WTC11 (cell line): Measurements from ENCODE around the gene NDUFB10. TPM values are rescaled to one million over a fixed set of nuclear protein-coding genes. Genes with fewer than 3 reads are reported as not detected.

Experiments used
- ATAC-seq: fragments of 200-7000 bp; cut with Tn5 transposase; 2 replicates; pipeline ENCODE4 v1.10.0; 2021; ENCODE audit warnings: mild to moderate bottlenecking, moderate library complexity
- CTCF ChIA-PET: fragments of 300-600 bp; sonication (Branson Sonifier 250); formaldehyde crosslinking; loops from one replicate; lab custom pipeline; 2021; ENCODE audit warnings: antibody characterized with exemption; lab: Charles Lee
- POLR2A ChIA-PET: fragments of 350-600 bp; sonication (Branson Sonifier 250); formaldehyde crosslinking; loops from one replicate; lab custom pipeline; 2021; ENCODE audit warnings: antibody characterized with exemption; lab: Charles Lee
- DNase-seq: peaks from one replicate; pipeline ENCODE4 v3.0.0; 2021; ENCODE audit warnings: low spot score
- H3K27ac Mint-ChIP-seq: 2 replicates; pipeline ENCODE4 v1.8.0; 2021; ENCODE audit warnings: mixed read lengths
- H3K27me3 Mint-ChIP-seq: 2 replicates; pipeline ENCODE4 v1.8.0; 2021; ENCODE audit warnings: low read depth, mild to moderate bottlenecking, moderate library complexity, mixed read lengths
- H3K36me3 Mint-ChIP-seq: 2 replicates; pipeline ENCODE4 v1.8.0; 2021; ENCODE audit warnings: mixed read lengths
- H3K4me1 Mint-ChIP-seq: 2 replicates; pipeline ENCODE4 v1.8.0; 2022; ENCODE audit warnings: mixed read lengths
- H3K4me3 Mint-ChIP-seq: 2 replicates; pipeline ENCODE4 v1.8.0; 2021; ENCODE audit warnings: mild to moderate bottlenecking, moderate library complexity, mixed read lengths
- H3K9me3 Mint-ChIP-seq: 2 replicates; pipeline ENCODE4 v1.8.0; 2021; ENCODE audit warnings: mixed read lengths
- CBFB ChIP-seq: sonication (generic); formaldehyde crosslinking; IDR thresholded peaks from 2 replicates; pipeline ENCODE4 v1.8.1; 2022; ENCODE audit warnings: mild to moderate bottlenecking, low read depth, missing genetic modification reagents
- CREB1 ChIP-seq: sonication (generic); formaldehyde crosslinking; IDR thresholded peaks from 2 replicates; pipeline ENCODE4 v1.8.0; 2023; ENCODE audit warnings: mild to moderate bottlenecking, missing genetic modification reagents
- EMX1 ChIP-seq: fragments of 250-450 bp; sonication (Bioruptor Pico); IDR thresholded peaks from 2 replicates; pipeline ENCODE4 v1.8.0; 2021; ENCODE audit warnings: mild to moderate bottlenecking
- FOXP1 ChIP-seq: sonication (generic); formaldehyde crosslinking; IDR thresholded peaks from 2 replicates; pipeline ENCODE4 v1.8.0; 2022; ENCODE audit warnings: missing genetic modification reagents, mild to moderate bottlenecking, moderate library complexity, borderline replicate concordance
- GABPB1 ChIP-seq: sonication (generic); formaldehyde crosslinking; IDR thresholded peaks from 2 replicates; pipeline ENCODE4 v1.8.1; 2023; ENCODE audit warnings: mild to moderate bottlenecking, missing genetic modification reagents
- KAT7 ChIP-seq: sonication (generic); formaldehyde crosslinking; IDR thresholded peaks from 2 replicates; pipeline ENCODE4 v1.8.1; 2023; ENCODE audit warnings: missing genetic modification reagents, mild to moderate bottlenecking, borderline replicate concordance
- SMAD3 ChIP-seq: sonication (generic); formaldehyde crosslinking; IDR thresholded peaks from 2 replicates; pipeline ENCODE4 v1.8.0; 2022; ENCODE audit warnings: missing genetic modification reagents, mild to moderate bottlenecking, borderline replicate concordance
- SMAD4 ChIP-seq: sonication (generic); formaldehyde crosslinking; IDR thresholded peaks from 2 replicates; pipeline ENCODE4 v1.8.0; 2022; ENCODE audit warnings: mild to moderate bottlenecking, missing genetic modification reagents
- SP1 ChIP-seq: sonication (generic); formaldehyde crosslinking; conservative IDR thresholded peaks from 2 replicates; pipeline ENCODE4 v1.8.1; 2022; ENCODE audit warnings: missing genetic modification reagents
- TCF7 ChIP-seq: sonication (generic); formaldehyde crosslinking; IDR thresholded peaks from 2 replicates; pipeline ENCODE4 v1.8.0; 2022; ENCODE audit warnings: mild to moderate bottlenecking, low read depth, missing genetic modification reagents, moderate library complexity
- ZNF263 ChIP-seq: sonication (generic); formaldehyde crosslinking; IDR thresholded peaks from 2 replicates; pipeline ENCODE4 v1.8.1; 2022; ENCODE audit warnings: low read depth, mild to moderate bottlenecking, moderate library complexity, missing genetic modification reagents
- ZNF416 ChIP-seq: fragments of 250-450 bp; sonication (Bioruptor Pico); IDR thresholded peaks from 2 replicates; pipeline ENCODE4 v1.9.0; 2021; ENCODE audit warnings: mild to moderate bottlenecking, inconsistent platforms
- ZNF671 ChIP-seq: fragments of 250-450 bp; sonication (Bioruptor Pico); IDR thresholded peaks from 2 replicates; pipeline ENCODE4 v1.8.0; 2021; ENCODE audit warnings: mild to moderate bottlenecking
- total RNA-seq: library from RNA; stranded (reverse); gene quantifications from 3 replicates; pipeline ENCODE4 v1.2.3, GENCODE V29; 2021
- TF ChIP-seq, protein P1 (sequence below): fragments of 250-450 bp; sonication (Bioruptor Pico); IDR thresholded peaks from 2 replicates; pipeline ENCODE4 v1.9.0; 2021; ENCODE audit warnings: mild to moderate bottlenecking
- TF ChIP-seq, protein P2 (sequence below): sonication (generic); formaldehyde crosslinking; IDR thresholded peaks from 2 replicates; pipeline ENCODE4 v1.8.0; 2022; ENCODE audit warnings: mild to moderate bottlenecking, missing genetic modification reagents
- TF ChIP-seq, protein P3 (sequence below): sonication (generic); formaldehyde crosslinking; conservative IDR thresholded peaks from 2 replicates; pipeline ENCODE4 v1.8.1; 2023; ENCODE audit warnings: mild to moderate bottlenecking, low read depth, missing genetic modification reagents, moderate library complexity
- TF ChIP-seq, protein P4 (sequence below): sonication (generic); formaldehyde crosslinking; IDR thresholded peaks from 2 replicates; pipeline ENCODE4 v1.8.0; 2022; ENCODE audit warnings: mild to moderate bottlenecking, missing genetic modification reagents
- TF ChIP-seq, protein P5 (sequence below): sonication (generic); formaldehyde crosslinking; conservative IDR thresholded peaks from 2 replicates; pipeline ENCODE4 v1.8.1; 2022; ENCODE audit warnings: mild to moderate bottlenecking, missing genetic modification reagents
- TF ChIP-seq, protein P6 (sequence below): sonication (generic); formaldehyde crosslinking; IDR thresholded peaks from 2 replicates; pipeline ENCODE4 v1.8.1; 2023; ENCODE audit warnings: mild to moderate bottlenecking, missing genetic modification reagents
- TF ChIP-seq, protein P7 (sequence below): sonication (generic); formaldehyde crosslinking; IDR thresholded peaks from 2 replicates; pipeline ENCODE4 v1.8.1; 2022; ENCODE audit warnings: low read depth, mild to moderate bottlenecking, moderate library complexity, missing genetic modification reagents, borderline replicate concordance
- TF ChIP-seq, protein P8 (sequence below): fragments of 250-450 bp; sonication (Bioruptor Pico); IDR thresholded peaks from 2 replicates; pipeline ENCODE4 v1.9.0; 2021; ENCODE audit warnings: mild to moderate bottlenecking, borderline replicate concordance

Gene NDUFB10
- total RNA-seq, 1 experiment from 2014 or later = 228 TPM

DNA sequence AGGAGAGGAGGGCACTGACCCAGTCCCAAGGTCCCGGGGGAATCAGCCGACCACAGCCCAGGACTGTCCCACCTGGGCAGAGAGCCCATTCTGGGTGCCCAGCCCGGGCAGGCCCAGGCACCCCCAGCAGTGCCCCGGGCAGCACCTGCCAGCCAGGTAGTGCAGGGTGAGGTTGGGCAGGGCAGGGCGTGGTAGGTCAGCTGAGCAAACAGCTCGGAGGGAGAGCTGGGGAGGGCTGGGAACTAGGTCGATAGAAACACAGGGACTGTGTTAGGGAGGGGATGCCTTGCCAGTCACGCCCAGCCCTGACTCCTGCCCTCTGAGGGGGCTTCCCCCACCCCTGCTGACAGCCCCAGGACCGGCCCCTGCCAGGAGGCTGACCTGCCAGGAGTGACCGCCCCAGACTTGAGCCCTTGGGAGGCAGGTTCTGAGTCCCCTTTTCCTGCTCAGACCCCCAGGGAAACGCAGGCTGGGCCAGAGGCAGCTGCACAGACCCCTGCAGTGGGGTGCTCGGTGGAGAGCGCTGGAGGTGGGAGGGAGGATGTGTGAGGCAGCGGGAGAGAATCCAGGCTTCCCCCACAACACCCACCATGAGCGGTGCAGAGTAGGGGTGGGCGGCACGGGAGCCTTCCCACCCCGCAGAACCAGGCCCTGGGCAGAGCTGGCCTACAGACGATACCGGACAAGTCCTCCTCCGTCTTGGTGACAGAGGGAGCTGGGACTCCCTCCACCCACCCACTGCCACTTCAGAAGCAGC is 45.8 kb upstream of the NDUFB10 start:
- POLR2A ChIA-PET = no interaction called here
- H3K4me3 Mint-ChIP-seq = no peak overlapping the region
- H3K9me3 Mint-ChIP-seq = no peaks in the 10 kb centered on the region
- H3K36me3 Mint-ChIP-seq = no peaks in the 10 kb centered on the region
- DNase-seq = no peak
- H3K27me3 Mint-ChIP-seq = peaks cover 43% of the 10 kb centered on the region
- H3K4me1 Mint-ChIP-seq = peaks cover 27% of the 10 kb centered on the region
- TF ChIP-seq, protein P1, sequence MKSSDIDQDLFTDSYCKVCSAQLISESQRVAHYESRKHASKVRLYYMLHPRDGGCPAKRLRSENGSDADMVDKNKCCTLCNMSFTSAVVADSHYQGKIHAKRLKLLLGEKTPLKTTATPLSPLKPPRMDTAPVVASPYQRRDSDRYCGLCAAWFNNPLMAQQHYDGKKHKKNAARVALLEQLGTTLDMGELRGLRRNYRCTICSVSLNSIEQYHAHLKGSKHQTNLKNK (CRISPR knock-in tag) = no peak
- TF ChIP-seq GABPB1 (CRISPR knock-in tag) (no peak), CREB1 (no peak), ZNF263 (CRISPR knock-in tag) (no peak), FOXP1 (CRISPR knock-in tag) (no peak), SMAD4 (CRISPR knock-in tag) (no peak), CBFB (CRISPR knock-in tag) (no peak), SP1 (no peak)
- TF ChIP-seq, protein P2, sequence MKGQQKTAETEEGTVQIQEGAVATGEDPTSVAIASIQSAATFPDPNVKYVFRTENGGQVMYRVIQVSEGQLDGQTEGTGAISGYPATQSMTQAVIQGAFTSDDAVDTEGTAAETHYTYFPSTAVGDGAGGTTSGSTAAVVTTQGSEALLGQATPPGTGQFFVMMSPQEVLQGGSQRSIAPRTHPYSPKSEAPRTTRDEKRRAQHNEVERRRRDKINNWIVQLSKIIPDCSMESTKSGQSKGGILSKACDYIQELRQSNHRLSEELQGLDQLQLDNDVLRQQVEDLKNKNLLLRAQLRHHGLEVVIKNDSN (CRISPR knock-in tag) = no peak
- ATAC-seq = no peak
- no peak overlapping the region for H3K27ac Mint-ChIP-seq
- CTCF ChIA-PET = interaction anchor here (0.6 to 1.8 kb wide), 3 partner anchors 10 to 227 kb away, joined by 3 to 11 read pairs (median 4); no protein-coding TSS in a partner anchor

DNA sequence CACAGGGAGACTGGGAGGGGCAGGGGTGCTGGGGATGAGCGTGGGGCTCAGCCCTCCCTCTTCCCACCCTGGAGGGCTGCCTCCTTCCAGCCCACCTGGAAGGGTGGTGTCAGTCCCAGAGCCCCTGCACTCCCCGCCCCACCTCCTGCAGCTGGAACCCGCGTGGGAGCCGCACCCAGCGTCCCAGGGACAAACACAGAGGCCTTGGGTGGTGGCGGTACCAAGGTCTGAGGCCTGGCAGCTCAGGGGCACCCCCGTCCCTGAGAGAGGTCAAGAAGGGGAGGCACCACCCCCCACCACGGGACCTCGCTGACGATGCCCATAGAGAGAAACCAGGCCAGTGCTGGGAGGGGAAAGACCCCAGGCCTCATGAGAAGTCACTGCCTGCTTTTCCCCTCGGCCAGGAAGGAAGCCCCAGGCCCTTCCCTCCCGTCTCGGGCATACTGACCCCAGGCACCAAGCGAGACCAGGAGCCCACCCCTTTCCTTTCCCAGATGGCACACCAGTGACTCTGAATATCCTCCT is 45.2 kb upstream of the NDUFB10 start:
- DNase-seq (no peak), ATAC-seq (no peak)
- Mint-ChIP-seq H3K4me1 (peaks cover 23% of the 10 kb centered on the region), H3K27ac (no peak overlapping the region), H3K9me3 (no peaks in the 10 kb centered on the region), H3K27me3 (peaks cover 45% of the 10 kb centered on the region), H3K36me3 (no peaks in the 10 kb centered on the region), H3K4me3 (no peak overlapping the region)
- ChIA-PET POLR2A (no interaction called here), CTCF (interaction anchor here (0.6 to 1.8 kb wide), 4 partner anchors 9 to 226 kb away, joined by 3 to 11 read pairs (median 4); no protein-coding TSS in a partner anchor)
- no peak for TF ChIP-seq ZNF416
- TF ChIP-seq SMAD3 (CRISPR knock-in tag) = no peak
- TF ChIP-seq, protein P3, sequence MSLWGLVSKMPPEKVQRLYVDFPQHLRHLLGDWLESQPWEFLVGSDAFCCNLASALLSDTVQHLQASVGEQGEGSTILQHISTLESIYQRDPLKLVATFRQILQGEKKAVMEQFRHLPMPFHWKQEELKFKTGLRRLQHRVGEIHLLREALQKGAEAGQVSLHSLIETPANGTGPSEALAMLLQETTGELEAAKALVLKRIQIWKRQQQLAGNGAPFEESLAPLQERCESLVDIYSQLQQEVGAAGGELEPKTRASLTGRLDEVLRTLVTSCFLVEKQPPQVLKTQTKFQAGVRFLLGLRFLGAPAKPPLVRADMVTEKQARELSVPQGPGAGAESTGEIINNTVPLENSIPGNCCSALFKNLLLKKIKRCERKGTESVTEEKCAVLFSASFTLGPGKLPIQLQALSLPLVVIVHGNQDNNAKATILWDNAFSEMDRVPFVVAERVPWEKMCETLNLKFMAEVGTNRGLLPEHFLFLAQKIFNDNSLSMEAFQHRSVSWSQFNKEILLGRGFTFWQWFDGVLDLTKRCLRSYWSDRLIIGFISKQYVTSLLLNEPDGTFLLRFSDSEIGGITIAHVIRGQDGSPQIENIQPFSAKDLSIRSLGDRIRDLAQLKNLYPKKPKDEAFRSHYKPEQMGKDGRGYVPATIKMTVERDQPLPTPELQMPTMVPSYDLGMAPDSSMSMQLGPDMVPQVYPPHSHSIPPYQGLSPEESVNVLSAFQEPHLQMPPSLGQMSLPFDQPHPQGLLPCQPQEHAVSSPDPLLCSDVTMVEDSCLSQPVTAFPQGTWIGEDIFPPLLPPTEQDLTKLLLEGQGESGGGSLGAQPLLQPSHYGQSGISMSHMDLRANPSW (CRISPR knock-in tag) = no peak
- TF ChIP-seq EMX1 (CRISPR knock-in tag) = no peak
- TF ChIP-seq, protein P4, sequence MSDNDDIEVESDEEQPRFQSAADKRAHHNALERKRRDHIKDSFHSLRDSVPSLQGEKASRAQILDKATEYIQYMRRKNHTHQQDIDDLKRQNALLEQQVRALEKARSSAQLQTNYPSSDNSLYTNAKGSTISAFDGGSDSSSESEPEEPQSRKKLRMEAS (CRISPR knock-in tag) = no peak
- no peak for TF ChIP-seq KAT7 (CRISPR knock-in tag)
- TF ChIP-seq, protein P5, sequence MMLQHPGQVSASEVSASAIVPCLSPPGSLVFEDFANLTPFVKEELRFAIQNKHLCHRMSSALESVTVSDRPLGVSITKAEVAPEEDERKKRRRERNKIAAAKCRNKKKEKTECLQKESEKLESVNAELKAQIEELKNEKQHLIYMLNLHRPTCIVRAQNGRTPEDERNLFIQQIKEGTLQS (CRISPR knock-in tag) = no peak
- TF ChIP-seq ZNF671 (CRISPR knock-in tag) = no peak
- TF ChIP-seq, protein P6, sequence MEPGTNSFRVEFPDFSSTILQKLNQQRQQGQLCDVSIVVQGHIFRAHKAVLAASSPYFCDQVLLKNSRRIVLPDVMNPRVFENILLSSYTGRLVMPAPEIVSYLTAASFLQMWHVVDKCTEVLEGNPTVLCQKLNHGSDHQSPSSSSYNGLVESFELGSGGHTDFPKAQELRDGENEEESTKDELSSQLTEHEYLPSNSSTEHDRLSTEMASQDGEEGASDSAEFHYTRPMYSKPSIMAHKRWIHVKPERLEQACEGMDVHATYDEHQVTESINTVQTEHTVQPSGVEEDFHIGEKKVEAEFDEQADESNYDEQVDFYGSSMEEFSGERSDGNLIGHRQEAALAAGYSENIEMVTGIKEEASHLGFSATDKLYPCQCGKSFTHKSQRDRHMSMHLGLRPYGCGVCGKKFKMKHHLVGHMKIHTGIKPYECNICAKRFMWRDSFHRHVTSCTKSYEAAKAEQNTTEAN = no peak
- no peak for TF ChIP-seq TCF7 (CRISPR knock-in tag)
- TF ChIP-seq, protein P7, sequence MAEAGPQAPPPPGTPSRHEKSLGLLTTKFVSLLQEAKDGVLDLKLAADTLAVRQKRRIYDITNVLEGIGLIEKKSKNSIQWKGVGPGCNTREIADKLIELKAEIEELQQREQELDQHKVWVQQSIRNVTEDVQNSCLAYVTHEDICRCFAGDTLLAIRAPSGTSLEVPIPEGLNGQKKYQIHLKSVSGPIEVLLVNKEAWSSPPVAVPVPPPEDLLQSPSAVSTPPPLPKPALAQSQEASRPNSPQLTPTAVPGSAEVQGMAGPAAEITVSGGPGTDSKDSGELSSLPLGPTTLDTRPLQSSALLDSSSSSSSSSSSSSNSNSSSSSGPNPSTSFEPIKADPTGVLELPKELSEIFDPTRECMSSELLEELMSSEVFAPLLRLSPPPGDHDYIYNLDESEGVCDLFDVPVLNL = no peak
- TF ChIP-seq, protein P8, sequence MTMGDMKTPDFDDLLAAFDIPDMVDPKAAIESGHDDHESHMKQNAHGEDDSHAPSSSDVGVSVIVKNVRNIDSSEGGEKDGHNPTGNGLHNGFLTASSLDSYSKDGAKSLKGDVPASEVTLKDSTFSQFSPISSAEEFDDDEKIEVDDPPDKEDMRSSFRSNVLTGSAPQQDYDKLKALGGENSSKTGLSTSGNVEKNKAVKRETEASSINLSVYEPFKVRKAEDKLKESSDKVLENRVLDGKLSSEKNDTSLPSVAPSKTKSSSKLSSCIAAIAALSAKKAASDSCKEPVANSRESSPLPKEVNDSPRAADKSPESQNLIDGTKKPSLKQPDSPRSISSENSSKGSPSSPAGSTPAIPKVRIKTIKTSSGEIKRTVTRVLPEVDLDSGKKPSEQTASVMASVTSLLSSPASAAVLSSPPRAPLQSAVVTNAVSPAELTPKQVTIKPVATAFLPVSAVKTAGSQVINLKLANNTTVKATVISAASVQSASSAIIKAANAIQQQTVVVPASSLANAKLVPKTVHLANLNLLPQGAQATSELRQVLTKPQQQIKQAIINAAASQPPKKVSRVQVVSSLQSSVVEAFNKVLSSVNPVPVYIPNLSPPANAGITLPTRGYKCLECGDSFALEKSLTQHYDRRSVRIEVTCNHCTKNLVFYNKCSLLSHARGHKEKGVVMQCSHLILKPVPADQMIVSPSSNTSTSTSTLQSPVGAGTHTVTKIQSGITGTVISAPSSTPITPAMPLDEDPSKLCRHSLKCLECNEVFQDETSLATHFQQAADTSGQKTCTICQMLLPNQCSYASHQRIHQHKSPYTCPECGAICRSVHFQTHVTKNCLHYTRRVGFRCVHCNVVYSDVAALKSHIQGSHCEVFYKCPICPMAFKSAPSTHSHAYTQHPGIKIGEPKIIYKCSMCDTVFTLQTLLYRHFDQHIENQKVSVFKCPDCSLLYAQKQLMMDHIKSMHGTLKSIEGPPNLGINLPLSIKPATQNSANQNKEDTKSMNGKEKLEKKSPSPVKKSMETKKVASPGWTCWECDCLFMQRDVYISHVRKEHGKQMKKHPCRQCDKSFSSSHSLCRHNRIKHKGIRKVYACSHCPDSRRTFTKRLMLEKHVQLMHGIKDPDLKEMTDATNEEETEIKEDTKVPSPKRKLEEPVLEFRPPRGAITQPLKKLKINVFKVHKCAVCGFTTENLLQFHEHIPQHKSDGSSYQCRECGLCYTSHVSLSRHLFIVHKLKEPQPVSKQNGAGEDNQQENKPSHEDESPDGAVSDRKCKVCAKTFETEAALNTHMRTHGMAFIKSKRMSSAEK (CRISPR knock-in tag) = no peak
